HG03159 (cell line): ENCODE data around the gene MBD4.
A peak's percentile ranks its signal among the peaks of the same experiment; 100 is the strongest.

Experiments
- ATAC-seq: cut with Tn5 transposase; IDR thresholded peaks from one replicate; pipeline ENCODE4 v1.9.1; 2021; ENCODE audit warnings: mild to moderate bottlenecking, moderate library complexity; ENCODE audit not compliant: unreplicated experiment

Gene MBD4

DNA sequence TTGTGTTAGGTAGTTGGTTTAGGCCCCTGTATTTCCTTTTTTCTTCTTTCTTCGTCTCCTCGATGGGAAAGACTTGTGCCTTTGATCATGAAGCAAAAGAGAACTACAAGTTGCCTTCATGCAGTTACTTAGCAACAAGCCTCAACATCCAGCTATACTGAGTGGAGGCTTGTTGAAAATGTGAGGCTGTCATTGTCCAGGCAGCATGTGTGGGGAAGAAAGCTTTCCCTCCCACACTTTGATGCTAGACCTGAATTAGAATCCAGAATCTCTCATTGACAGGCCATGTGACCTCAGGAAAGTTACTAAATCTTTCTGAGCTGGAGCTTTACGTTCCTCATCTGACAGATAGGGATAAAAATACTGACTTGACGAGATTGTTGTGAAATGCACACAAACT is 24.0 kb upstream of the MBD4 start:
- ATAC-seq: no peak

DNA sequence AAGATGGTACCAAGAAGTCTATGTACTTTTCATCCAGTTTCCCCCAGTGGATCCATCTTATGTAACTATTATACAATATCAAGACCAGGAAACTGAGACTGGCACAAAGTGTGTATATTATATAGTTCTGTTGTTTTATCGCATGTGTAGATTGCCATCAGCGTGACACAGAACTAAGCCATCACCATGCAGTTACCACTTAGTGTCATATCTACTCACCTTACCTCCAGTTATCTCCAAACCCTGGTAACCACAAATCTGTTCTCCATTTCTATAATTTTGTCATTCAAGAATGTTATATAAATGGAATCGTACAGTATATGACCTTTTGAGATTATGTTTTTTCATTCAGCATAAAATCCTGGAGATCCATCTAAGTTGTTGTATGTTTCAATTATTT is 23.3 kb upstream of the MBD4 start:
- no peak for ATAC-seq

DNA sequence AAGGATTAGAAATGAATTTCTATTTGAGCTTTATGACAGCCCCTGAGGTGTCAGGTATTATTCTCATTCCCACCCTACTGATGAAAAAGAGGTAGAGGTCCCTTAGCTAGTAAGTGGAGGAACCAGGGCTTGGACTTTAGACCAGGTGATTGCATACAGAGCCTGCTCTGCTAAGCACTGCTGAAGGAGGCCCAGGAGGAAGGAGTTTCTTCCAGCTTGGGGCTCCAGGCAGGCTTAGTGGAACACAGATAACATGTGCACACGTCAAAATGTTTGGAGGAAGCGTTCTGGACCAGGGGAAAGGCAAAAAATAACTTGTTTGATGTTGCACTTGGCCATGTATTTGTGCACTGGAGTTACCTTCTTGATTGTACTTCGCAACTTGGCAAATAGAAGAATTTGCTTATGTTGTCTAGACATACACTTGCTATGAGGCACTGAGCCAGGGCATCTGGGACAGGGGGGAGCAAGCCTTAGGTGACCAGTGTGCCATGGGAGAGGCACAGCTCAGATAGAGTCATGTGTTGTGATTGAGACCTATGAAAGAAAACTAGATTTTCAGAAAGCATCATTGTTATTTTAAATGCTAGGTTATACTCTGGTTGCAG is 22.7 kb upstream of the MBD4 start:
- ATAC-seq: no peak

DNA sequence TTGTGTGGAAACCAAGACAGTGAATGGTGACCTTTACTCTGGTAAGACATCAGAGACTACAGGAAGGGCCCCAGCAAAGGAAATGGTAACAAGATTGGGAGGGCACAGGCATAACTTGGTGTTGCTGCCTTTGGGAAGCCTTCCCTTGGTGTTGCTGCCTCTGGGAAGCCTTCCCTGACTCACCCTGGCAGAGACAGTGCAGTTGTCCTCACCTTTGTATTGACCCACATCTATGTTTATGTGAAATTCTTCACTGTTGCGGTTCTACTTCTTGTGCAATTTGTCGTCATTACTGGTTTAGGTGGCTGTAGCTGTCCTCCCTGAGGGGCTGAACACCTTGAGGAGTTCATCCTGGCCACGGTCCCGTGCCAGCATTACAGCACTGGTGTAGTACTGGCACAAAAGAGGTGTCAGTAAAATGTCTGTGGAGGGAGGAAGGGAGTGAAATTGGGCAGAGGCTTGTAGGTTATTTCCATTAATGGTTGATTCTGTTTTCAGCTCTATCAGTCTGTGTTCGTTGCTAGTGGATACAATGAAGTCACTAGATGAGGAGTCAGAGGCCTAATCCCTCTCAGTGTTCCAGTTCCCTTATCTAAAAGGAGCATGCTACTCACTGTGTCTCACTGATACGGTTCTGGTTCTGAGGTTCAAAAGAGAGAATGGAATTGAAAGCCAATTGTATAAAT is 21.9 kb upstream of the MBD4 start:
- no peak for ATAC-seq

DNA sequence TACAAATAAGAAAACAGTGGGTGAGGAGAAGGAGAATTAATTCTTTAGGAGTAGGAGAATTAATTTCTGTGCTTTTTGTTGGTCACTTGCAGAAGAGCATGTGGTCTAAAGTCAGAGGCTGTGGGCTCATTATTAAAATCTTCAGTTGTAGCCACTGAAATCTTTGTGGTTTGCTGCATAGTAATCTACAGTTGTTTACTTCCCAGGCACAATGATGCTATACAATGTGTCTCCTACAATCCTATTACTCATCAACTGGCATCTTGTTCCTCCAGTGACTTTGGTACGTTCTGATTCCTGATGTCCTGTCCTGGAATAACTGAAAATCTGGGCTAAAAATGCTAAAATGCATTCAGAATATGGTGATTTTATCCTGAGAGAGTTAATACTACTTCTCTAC is 21.3 kb upstream of the MBD4 start:
- ATAC-seq: no peak

DNA sequence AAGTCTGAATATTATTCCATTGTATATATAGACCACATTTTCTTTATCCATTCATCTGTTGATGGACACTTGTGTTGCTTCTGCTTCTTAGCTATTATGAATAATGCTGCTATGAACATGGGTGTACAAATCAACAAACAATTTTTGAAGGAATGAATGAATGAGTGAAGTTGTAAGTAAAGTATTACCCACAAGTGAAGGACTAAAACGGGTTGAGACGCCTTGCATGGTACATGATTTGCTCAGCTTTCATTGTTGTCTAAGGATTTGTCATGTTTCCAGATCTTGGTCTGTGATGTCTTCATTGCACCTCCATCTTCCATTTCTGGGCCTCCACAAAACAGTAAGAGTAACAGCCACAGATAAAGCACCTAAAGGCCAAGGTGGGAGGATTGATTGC is 20.8 kb upstream of the MBD4 start:
- ATAC-seq: no peak

DNA sequence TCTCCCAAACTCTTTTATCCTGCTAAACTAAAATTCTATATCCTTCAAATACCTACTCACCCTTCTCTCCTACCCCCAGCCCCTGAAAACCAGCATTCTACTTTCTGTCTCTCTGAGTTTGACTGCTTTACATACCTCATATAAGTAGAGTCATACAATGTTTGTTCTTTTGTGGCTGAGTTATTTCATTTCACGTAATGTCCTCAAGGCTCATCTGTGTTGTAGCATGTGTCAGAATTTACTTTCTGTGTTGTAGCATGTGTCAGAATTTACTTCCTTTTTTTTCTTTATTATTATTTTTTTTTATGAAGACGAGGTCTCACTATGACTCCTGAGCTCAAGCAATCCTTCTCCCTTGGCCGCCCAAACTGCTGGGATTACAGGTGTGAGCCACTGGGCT is 20.4 kb upstream of the MBD4 start:
- no peak for ATAC-seq

DNA sequence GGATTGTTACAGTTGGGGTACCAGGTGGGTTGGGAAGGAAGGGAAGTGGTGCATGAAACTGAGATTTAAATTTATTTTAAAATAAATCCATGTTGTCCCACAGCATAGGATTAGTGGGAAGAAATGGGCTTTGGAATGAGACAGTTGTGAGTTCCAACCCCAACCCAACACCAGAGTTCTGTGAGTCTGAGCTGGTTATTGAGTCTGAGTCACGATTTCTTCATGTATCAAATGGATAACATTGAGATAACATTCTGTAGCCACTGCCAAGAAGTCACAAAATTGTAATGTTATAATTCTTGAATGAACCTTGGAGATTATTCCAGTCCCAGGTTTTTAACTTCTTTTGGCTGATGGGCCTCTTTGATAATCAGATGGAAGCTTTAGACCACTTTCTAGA is 14.0 kb upstream of the MBD4 start:
- no peak for ATAC-seq

DNA sequence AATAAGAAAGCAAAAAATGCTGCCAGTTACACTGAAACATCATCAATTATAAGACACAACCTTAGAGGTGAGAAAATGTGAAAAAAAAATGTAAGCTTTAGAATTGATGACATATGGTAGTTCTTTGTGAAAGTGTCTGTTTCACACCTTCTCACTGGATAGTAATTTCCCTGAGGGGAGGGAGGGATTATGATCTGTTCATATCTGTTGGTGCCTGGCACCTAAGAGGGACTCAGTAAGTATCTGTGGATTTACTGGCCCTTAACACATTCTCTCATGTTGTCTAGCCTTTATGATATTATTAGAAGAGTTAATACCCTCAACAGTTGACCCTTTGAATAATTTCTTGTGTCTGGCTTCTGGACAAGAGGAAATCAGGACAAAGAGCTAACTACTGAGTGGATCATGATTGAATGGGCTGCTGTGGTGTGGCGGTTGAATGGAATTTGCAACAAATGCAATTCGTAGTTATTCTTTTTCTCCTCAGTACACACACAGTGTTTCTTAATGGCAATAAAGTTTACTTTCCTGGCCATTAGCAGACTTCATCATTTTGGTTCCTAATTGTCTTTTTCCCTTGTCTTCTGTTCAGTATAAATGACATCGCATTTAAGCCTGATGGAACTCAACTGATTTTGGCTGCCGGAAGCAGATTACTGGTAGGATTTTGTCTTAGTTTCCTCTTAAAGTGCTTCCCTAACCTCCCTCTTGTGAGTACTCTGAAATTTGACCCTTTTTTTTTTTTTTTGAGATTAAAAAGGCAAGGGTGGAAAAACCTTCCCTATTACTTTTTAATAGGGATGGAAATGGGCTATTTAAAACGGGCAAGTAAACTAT is 9.7 kb upstream of the MBD4 start:
- ATAC-seq: no peak

DNA sequence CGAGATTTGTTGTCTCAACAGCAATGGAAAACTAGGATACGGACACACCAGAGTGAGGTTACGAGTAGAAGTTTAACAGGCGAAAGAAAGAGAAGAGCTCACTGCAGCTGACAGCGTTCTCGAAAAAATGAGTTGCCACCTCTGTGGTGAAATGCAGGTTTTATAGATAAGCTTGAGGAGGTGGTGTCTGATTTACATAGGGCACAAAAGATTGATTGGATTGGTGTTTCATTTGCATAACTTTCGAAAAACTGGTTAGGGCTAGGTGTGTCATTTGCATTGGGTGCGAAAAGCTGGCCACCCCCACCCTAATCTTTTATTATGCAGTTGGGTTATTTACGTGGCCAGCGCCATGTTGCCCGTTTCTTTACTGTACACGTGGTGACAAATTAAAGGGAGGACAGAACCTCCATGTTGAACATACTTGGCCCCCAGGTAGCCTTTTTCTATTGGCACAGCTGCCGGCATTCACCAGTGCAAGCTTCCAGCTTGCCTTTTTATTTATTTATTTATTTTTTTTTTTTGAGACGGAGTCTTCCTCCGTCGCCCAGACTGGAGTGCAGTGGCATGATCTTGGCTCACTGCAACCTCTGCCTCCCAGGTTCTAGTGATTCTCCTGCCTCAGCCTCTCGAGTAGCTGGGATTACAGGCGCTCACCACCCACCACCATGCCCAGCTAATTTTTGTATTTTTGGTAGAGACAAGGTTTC is 8.6 kb upstream of the MBD4 start:
- no peak for ATAC-seq

DNA sequence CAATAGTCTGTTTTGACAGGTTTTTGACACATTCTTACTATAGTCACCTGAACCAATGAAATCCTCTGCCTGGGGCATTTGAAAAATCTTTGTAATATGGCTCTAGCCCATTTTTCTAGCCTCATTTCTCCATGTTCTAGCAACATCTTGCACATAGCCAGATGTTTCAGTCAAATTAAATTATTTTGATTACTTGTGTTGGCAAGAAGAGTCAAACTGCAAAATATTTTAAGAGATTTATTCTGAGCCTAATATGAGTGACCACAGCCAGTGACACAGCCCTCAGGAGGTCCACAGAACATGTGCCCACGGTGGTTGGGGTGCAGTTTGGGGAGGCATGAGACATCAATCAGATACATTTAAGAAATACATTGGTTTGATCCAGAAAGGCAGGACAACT is 7.2 kb upstream of the MBD4 start:
- no peak for ATAC-seq

DNA sequence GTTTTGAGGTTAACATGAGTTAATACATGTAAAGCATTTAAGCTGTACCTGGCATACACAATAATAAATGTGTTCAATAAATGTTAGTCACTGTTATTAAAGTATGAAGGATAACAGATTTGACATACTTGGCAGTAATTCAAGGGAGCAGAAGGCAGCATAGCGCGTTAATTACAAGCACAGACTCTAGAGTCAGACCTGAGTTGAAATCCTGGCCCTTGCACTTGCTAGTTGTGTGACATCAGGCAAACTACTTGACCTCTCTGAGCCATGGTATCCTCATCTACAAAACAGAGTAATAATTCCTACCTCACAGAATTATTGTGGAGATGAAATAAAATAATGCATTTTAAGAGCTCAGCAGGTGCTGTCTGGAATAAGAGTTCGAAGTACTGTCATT is 5.7 kb upstream of the MBD4 start:
- no peak for ATAC-seq

DNA sequence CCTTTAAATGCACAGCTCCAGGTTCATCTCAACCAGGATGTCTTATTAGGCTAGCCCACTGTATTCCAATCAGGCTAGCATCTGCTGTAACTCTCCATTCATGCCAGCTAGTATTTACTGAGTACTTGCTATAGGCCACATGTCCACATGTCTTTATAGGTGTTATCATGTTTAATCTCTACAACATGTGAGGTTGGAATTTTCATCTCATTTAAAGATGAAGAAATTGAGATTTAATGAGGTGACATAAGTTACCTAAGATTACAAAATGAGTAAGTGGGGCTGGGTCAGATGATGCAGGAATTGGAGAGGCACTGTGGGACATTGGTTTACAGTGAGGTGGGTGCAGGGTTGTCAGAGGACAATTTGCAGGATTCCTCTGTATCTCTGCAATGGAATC is 3.2 kb upstream of the MBD4 start:
- no peak for ATAC-seq

DNA sequence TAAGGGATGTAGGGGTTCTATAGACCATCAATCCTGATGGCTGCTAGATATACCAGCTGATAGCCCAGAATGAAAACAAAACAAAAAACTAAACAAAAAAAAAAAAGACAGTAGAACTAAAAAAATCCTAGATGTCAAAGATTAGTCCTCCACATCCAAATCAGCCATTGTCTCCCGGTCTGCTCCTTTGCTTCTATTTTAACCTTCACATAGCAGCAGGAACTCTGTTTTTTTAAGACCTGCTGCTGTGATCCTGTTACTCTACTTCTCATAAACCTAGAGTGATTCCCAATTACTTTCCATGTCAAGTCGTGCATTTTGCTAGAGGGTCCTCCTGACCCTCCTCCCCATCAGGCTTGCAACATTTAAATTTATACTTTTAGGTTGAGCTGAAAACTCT is 2.7 kb upstream of the MBD4 start:
- no peak for ATAC-seq

DNA sequence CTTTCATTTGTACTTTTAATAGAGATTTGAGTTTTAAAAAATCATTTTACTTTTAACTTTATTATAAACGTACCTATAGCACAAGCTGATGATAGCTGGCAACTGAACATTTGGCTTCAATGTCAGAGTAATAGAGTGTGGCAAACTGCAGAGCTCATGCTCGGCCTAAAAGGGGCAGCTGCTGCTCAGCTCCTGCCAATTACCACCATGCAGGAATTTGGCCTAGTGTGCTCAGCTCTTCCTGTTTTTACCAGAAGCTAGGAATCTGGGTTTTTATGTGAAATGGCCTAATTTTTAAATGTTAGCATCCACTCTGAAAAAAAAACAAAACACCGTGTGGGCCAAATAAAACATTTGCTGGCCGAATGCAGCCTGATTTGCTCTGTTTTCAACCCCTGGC is 2.0 kb upstream of the MBD4 start:
- no peak for ATAC-seq

DNA sequence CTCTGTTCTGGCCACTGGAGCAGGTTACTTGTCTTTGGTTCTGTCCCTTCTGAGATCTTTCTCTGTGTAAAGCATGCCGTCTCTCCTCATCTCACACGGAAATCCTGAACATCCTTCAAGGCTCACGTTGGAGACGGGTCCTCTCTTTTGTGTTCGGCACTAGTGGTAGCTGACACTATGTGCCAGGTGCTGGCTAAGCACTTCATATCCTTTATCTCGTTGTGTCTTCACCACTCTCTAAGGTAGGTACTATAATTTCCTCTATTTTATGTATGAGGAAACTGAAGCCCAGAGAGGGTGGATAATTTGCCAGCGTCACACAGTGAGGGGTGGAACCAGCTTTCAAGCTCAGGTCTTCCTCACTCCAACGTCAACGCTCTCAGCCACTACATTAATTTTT is 1.5 kb upstream of the MBD4 start:
- no peak for ATAC-seq

DNA sequence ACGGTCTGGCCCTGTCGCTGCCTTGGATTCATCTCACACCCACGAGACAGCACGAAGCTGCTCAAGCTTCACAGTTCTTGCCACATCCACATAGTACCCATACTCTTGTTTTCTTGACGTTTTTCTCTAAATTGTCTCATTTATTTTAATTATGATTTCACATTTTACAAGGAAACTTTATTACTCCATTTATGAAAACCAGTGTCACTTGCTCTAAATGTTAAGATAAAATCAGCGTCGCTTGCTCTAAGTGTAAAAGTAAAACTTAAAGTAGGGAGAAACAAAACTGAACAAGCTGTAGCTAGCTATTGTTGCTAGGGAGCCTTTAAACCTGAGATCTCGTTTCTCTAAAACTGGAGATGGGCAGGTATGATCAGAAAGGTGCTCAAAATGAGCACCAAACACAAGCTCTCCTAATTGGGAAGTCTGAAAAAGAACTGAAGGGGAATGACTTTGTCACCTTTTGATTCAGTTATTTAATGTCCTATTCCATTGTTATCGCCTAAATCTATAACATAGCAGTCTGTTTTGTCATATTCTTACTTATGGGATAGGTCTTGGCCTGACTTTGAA is 956 bp upstream of the MBD4 start:
- no peak for ATAC-seq

DNA sequence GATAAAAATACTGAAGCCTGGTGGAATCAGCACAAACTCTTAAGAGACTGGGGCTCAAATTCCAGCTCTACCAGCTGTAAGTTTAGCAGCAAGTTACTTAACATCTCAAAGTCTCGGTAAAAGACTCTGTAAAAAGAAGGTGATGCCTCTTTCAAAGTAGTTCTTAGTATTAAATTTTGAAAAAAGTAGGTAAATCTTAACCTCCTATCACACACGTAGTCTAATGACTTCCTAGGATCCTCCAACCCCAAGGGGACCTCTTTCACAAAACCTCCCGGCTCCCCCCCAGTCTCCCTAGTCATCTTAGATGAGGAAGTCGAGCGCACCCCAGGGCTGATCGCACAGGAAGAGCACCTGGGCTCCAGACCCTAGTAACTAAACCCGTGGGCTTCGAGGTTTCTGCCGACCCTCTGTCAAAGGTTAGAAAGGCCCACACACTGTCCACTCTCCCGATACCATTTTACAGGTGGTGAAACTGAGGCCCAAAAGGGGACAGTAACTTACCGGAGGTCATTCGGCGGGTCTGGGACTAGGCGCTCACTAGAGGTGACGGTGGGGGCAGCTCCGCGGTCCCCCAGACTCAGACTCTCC is 427 bp downstream of the MBD4 start:
- ATAC-seq: peak; percentile 19

DNA sequence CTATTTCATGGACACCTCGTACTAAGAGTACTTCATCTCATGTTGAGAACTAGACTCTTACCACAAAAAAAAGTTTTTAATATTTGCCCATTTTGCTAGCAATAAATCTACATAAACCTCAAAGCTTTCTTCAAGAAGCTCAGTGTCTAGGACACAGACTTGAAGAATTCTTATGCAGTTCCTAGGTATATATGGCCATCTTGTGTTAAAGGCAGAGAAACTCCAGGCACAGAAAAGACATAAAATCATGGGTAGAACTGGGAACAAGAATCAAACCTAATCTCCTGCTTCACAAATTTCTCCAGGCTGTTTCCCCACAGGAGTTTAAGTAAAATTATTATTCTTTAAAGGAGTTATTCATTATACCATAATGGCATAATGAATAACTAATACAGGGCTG is 4.4 kb downstream of the MBD4 start:
- ATAC-seq: no peak

DNA sequence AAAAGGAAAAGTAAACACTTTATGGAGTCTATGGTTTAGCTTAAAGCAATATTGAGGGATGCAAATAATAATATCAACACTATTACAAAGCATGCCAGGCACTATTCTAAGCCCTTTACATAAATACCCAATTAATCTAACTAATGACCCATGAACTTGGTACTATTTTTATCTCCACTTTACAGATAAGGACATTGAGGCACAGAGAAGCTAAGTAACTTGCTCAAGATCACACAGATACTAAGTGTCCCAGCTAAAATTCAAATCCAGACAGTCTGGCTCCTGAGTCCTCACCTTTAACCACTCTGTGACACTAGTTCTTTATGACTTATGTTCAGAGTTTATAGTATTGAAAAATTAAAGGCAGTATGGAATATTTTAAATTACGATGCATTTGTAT is 5.6 kb downstream of the MBD4 start:
- ATAC-seq: no peak

DNA sequence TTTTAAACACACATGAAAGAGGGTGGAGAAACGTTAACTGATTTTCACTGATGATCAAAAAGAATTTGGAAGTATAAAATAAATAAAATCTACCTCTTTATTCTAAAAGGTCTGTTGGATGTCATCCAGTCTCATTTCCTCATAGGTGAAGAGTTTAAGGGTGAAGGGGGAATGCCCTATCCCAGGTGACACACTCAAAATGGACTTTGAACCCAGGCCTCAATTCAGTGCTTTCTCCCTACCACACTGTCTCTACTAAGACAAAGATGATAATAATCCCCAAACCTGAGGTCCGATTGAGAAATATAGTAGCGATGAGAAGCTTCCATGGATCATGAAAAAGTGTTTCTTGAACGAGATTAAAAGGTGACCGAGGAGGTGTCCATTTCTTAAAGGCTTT is 6.2 kb downstream of the MBD4 start:
- no peak for ATAC-seq
